Measurements from ENCODE around the gene DCC. TPM values are rescaled to one million over a fixed set of nuclear protein-coding genes. Genes with fewer than 3 reads are reported as not detected.

Gene DCC
- polyA plus RNA-seq, 2 of the 4 experiments (the other 2 are of a cell fraction) = 0.12 TPM; not detected in 1

GRCh38 chr18:52465391-52465790 lies 125.4 kb downstream of the DCC start:
- POLR2A ChIA-PET = no interaction called here
- no peak for FAIRE-seq
- no peak for TF ChIP-seq HDAC2 (IDR thresholded peaks at IDR 0.05)
- TF ChIP-seq HEYL (CRISPR knock-in tag; IDR thresholded peaks at IDR 0.05) = no peak
- CTCF ChIA-PET = interaction anchor here (0.6 kb wide), 1 partner anchor 190 kb away, joined by 3 read pairs; no protein-coding TSS in a partner anchor
- H3K4me2 ChIP-seq = no peak overlapping the region
- no peaks in the 10 kb centered on the region for H3K4me1 ChIP-seq
- WGBS (ENCODE audit: missing lambda C conversion rate) = 61% methylated on average over 4 of the region's 4 CpGs
- no peaks in the 10 kb centered on the region for H3K9me3 ChIP-seq
- H3K4me3 ChIP-seq = no peak overlapping the region
- no peak for DNase-seq (ENCODE audit: low read depth in 1 of 2, low spot score in 1 of 2)
- ATAC-seq = no peak
- no peak overlapping the region for H3K27ac ChIP-seq

- CTCF ChIA-PET = no interaction called here
- POLR2A ChIA-PET = no interaction called here
Observed at GRCh38 chr18:52468496-52468895, 128.5 kb downstream of the DCC start.

DNA sequence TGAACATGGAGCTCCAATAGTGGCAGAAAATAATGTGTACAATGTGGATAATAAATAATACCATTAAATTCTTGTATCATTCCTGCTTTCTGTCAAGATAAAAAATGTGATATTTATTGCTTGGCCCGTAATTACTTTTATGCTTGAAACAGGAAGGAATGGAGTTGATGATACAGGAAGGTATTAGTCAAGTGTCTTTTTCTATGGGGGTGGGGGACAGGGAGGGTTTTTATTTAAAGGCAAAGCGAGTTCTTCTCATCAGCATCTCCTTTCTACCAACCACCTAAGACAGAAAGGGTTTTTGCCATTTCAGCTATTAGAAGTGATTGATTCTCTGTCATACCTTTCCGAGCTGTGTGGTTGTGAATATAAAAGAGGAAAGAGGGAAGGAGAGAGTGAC lies 135.3 kb downstream of the DCC start:
- TF ChIP-seq NPAS2 (CRISPR knock-in tag; IDR thresholded peaks at IDR 0.05; ENCODE audit: borderline replicate concordance) (no peak), RARB (CRISPR knock-in tag; IDR thresholded peaks at IDR 0.05) (no peak), CEBPB (IDR thresholded peaks at IDR 0.05) (no peak), CBX8 (IDR thresholded peaks at IDR 0.05) (no peak), CHD2 (IDR thresholded peaks at IDR 0.05; ENCODE audit: low read length, partially characterized antibody) (no peak), PHF8 (IDR thresholded peaks at IDR 0.05; ENCODE audit: borderline replicate concordance, low read depth) (no peak), JUN (IDR thresholded peaks at IDR 0.05) (no peak)
- TF ChIP-seq, protein P1, sequence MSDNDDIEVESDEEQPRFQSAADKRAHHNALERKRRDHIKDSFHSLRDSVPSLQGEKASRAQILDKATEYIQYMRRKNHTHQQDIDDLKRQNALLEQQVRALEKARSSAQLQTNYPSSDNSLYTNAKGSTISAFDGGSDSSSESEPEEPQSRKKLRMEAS (IDR thresholded peaks at IDR 0.05) = no peak
- no peak for DNase-seq (ENCODE audit: low read depth in 1 of 2, low spot score in 1 of 2)
- Histone ChIP-seq H3K27ac (no peak overlapping the region), H3K9me3 (no peaks in the 10 kb centered on the region), H3K4me1 (peaks cover 4% of the 10 kb centered on the region; the same call in 2 of the 3 replicates), H3K4me3 (no peak overlapping the region), H3K4me2 (no peak overlapping the region)
- ATAC-seq = no peak
- POLR2A ChIA-PET = no interaction called here
- CTCF ChIA-PET = no interaction called here
- 72% methylated on average over 3 of the region's 3 CpGs for WGBS (ENCODE audit: missing lambda C conversion rate)
- no peak for FAIRE-seq

More at GRCh38 chr18:52468496-52468895, 128.5 kb downstream of the DCC start:
- no peak overlapping the region for H3K27ac ChIP-seq
- FAIRE-seq = no peak
- H3K4me1 ChIP-seq = peaks cover 4% of the 10 kb centered on the region; the same call in 2 of the 3 replicates
- TF ChIP-seq ZC3H11A (IDR thresholded peaks at IDR 0.05) (no peak), SREBF2 (IDR thresholded peaks at IDR 0.05) (no peak), JUN (IDR thresholded peaks at IDR 0.05) (no peak), ESRRA (IDR thresholded peaks at IDR 0.05; ENCODE audit: borderline replicate concordance, low read length) (no peak), ZFP36 (IDR thresholded peaks at IDR 0.05; ENCODE audit: borderline replicate concordance, partially characterized antibody) (no peak), CEBPB (IDR thresholded peaks at IDR 0.05) (no peak), TP53 (CRISPR knock-in tag; IDR thresholded peaks at IDR 0.05) (no peak), GATA3 (IDR thresholded peaks at IDR 0.05; ENCODE audit: borderline replicate concordance) (no peak), PHF8 (IDR thresholded peaks at IDR 0.05; ENCODE audit: borderline replicate concordance, low read depth) (no peak), RCOR1 (IDR thresholded peaks at IDR 0.05; ENCODE audit: low read depth, low read length) (no peak), CHD2 (IDR thresholded peaks at IDR 0.05; ENCODE audit: low read length, partially characterized antibody) (no peak), HOXA7 (CRISPR knock-in tag; IDR thresholded peaks at IDR 0.05) (no peak), HEYL (CRISPR knock-in tag; IDR thresholded peaks at IDR 0.05) (no peak), RARB (CRISPR knock-in tag; IDR thresholded peaks at IDR 0.05) (no peak), KDM1A (IDR thresholded peaks at IDR 0.05; ENCODE audit: low read depth) (no peak), KDM5A (IDR thresholded peaks at IDR 0.05) (no peak), ZNF302 (CRISPR knock-in tag; IDR thresholded peaks at IDR 0.05) (no peak), HOXB5 (CRISPR knock-in tag; IDR thresholded peaks at IDR 0.05) (no peak), CTCF (IDR thresholded peaks at IDR 0.05) (no peak)
- TF ChIP-seq, protein P2, sequence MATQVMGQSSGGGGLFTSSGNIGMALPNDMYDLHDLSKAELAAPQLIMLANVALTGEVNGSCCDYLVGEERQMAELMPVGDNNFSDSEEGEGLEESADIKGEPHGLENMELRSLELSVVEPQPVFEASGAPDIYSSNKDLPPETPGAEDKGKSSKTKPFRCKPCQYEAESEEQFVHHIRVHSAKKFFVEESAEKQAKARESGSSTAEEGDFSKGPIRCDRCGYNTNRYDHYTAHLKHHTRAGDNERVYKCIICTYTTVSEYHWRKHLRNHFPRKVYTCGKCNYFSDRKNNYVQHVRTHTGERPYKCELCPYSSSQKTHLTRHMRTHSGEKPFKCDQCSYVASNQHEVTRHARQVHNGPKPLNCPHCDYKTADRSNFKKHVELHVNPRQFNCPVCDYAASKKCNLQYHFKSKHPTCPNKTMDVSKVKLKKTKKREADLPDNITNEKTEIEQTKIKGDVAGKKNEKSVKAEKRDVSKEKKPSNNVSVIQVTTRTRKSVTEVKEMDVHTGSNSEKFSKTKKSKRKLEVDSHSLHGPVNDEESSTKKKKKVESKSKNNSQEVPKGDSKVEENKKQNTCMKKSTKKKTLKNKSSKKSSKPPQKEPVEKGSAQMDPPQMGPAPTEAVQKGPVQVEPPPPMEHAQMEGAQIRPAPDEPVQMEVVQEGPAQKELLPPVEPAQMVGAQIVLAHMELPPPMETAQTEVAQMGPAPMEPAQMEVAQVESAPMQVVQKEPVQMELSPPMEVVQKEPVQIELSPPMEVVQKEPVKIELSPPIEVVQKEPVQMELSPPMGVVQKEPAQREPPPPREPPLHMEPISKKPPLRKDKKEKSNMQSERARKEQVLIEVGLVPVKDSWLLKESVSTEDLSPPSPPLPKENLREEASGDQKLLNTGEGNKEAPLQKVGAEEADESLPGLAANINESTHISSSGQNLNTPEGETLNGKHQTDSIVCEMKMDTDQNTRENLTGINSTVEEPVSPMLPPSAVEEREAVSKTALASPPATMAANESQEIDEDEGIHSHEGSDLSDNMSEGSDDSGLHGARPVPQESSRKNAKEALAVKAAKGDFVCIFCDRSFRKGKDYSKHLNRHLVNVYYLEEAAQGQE (IDR thresholded peaks at IDR 0.05) = no peak
- DNase-seq (ENCODE audit: low read depth in 1 of 2, low spot score in 1 of 2) = no peak
- 68% methylated on average over 1 of the region's 1 CpG for WGBS (ENCODE audit: missing lambda C conversion rate)
- H3K4me2 ChIP-seq = no peak overlapping the region
- ATAC-seq = no peak
- no peak overlapping the region for H3K4me3 ChIP-seq
- no peaks in the 10 kb centered on the region for H3K9me3 ChIP-seq

All from A549 (cell line).